Measurements from ENCODE around the gene DOK1.

Gene DOK1

DNA sequence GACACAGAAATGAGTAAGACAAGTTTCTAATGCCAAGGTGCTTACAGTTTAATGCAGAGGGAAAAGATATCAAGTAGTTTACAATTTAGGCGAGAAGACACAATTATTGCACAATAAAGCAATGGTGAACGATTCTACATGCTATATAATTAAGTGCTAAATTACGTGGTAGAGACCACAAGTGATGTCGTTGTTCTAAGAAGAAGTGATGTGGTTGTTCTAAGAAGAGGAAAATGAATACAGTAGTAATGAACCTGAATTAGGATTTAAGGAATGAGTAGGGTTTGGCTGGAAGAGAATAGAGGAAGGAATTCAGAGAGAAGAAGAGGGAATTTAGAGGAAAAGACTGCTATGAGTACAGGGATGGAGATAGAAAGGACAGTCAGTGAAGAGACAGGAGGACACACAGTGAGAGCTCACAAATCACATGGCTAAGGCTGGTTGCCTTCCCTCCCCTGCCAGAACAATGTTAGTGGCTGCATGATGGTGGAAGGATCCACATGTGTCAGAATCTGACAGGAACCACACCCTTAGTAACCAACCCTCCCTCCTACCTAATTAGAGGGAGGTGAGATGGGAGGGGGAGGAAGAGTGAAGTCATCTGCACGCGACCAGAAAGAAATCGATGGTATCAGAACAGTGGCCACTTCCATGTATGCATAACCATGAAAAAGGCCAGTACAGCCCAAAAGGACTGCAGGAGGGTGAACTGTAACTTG lies 48.9 kb downstream of the DOK1 start:
- no peak for DNase-seq

DNA sequence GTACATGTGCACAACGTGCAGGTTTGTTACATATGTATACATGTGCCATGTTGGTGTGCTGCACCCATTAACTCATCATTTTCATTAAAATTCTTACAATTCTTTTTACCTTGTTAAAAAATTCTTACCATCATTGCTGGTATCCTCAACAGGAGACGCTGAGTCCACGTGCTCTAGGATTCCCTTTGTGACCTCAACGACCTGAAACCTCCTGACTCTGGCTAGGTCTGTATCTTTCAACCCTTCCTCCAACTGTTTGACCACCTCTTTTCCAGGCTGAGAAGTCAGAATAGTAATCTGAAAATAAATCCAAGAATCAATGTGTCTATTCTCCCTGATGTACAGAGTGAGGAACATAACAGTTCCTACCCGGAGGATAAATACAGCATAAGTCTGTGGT lies 52.4 kb downstream of the DOK1 start:
- DNase-seq: no peak
